Measurements from ENCODE around the gene RPH3AL.
"Not testable (repeated sequence)": the region's sequence is repeated elsewhere in the genome, so short reads cannot be mapped to it uniquely, and the experiment has no call there.

RPH3AL gene

DNA sequence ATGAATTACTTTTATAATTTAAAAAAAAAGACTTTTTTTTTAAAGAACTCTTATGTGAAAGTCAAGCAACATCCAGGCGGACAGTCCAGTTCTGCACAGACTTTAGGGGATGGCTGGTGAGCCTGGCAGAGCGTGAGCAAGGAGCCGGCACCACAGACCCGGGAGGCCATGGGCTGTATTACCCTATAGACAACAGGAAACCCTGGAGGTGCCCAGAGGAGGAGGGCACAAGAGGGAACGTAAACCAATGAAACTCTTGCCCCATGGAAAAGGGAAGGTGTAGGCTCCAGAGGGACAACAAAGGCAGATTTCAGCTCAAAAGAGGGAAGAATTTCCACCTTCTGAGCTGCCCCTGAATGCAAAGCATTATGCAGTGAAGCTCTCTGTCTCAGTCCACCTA lies 25.5 kb upstream of the RPH3AL start:
- DNase-seq = peak; percentile 8

DNA sequence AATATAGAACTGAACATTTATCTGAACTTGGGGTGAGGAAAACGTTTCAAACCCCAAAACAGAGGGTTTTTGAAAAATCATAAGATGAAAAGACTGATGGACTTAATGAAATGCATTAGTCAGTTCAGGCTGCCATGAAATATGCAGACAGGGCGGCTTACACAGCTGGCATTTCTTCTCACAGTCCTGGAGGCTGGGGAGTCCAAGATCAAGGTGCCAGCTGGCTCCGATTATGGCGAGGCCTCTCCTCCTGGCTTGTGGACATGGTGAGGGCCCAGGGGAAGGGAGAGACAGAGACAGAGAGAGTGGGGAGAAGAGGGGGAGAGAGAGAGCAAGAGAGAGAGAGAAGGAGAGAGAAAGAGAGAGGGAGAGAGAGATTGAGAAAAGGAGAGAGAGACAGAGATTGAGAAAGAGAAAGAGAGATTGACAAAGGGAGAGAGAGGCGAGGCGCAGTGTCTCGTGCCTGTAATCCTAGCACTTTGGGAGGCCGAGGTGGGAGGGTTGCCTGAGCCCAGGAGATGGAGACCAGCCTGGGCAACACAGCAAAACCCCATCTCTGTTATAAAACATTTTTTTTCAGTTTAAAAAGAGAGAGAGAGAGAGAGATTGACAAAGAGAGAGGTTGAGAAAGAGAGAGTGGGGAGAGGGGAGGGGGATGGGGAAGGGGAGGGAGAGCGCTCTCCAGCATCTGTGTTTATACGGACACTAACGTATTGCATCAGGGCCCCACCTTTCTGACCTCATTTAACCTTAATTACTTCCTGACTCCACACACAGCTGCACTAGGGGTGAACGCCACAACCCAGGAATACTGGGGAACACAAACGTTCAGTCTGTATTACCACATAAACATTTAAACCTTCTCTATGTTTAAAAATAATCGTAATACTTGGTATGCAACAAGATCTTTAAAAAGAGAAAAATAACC lies 24.6 kb upstream of the RPH3AL start:
- peak; percentile 9 for DNase-seq

DNA sequence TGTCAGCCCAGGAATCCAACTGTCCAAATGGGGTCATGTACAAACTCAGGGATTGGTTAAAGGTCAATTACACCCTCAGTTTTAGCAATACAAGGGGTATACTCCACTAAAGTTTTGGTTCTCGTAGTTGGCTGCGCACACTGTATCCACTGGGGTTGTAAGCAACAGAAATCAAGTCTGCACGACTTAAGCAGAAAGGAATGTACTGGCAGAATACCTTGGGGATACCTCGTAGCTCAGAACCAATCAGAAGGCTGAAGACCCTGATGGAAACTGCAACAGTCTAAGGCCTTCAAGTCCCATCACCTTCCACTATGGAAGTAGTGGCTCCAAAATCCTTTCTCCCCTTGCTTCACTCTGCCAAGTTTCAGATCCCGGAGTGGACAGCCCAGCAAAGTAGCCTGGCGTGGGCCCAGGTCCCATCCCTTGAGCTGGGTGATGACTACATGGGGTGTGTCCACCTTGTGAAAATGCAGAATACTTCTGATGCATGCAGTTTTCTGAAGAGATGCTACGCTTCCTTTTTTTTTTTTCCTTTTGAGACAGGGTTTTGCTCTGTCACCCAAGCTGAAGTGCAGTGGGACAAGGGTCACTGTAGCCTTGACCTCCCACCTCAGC lies 21.1 kb upstream of the RPH3AL start:
- no peak for DNase-seq

DNA sequence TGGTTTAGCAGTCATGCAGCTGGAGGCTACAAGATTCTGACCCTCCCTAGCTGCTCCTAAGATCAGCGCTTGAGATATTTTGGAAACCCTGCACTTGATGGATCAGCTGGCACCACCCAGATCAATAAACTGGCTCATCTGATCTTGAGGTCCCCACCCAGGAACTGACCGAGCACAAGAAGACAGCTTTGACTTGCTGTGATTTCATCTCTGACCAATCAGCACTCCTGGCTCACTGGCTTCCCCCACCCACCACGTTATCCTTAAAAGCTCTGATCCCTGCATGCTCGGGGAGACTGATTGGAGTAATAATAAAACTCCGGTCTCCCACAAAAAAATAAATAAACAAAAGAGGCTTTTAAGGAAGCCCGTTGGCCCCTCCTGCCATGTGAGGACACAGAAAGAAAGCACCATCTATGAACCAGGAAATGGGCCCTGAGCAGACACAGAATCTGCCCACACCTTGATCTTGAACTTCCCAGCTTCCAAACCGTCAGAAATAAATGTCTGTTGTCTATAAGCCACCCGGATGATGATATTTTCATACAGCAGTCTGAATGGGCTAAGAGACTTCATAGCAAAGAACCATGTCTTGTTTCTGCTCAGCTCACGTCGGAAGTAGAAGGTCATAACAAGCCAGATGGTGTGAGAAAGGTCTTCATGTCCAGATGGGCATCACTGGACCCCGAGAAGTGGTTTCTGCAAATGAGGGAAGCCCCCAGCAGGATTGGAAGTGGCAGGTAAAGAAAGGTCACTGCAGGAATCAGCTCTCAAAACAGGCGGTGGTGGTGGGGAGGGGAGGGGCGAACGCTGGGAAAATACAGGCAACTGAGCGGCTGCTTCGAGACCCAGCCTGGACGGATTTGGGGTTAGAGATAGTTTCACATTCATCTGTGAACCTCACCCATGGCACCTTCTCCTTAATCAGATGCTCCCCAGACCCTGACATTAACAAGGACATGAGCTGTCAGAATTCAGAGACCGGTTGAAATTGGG lies 19.8 kb upstream of the RPH3AL start:
- no peak for DNase-seq

DNA sequence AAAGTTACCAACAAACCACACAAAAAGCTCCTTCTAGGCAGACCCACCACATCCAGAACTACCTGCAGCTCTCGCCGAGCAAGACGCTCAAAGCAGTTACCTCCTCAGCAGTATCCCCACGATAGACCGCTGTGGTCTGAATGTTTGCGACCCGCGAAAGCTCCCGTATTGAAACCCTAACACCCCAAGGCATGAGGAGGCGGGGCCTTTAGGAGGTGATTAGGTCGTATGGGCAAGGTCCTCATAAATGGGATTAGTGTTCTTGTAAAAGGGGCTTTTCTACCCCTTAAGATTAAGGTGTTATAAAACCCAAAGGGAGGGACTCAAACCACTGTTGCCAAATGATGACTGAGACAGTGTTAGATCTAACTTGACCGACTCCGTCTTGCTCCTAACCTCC lies 19.0 kb upstream of the RPH3AL start:
- DNase-seq = no peak

DNA sequence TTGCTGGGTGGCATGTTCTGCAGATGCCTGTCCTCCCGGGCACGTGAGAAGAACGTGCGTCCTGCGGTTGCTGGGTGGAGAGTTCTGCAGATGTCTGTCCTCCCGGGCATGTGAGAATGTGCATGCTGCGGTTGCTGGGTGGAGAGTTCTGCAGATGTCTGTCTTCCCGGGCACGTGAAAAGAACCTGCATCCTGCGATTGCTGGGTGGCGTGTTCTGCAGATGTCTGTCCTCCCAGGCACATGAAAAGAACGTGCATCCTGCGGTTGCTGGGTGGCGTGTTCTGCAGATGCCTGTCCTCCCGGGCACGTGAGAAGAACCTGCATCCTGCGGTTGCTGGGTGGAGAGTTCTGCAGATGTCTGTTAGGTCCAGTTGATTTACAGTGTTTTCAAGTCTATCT lies 15.0 kb upstream of the RPH3AL start:
- not testable (repeated sequence) for DNase-seq

DNA sequence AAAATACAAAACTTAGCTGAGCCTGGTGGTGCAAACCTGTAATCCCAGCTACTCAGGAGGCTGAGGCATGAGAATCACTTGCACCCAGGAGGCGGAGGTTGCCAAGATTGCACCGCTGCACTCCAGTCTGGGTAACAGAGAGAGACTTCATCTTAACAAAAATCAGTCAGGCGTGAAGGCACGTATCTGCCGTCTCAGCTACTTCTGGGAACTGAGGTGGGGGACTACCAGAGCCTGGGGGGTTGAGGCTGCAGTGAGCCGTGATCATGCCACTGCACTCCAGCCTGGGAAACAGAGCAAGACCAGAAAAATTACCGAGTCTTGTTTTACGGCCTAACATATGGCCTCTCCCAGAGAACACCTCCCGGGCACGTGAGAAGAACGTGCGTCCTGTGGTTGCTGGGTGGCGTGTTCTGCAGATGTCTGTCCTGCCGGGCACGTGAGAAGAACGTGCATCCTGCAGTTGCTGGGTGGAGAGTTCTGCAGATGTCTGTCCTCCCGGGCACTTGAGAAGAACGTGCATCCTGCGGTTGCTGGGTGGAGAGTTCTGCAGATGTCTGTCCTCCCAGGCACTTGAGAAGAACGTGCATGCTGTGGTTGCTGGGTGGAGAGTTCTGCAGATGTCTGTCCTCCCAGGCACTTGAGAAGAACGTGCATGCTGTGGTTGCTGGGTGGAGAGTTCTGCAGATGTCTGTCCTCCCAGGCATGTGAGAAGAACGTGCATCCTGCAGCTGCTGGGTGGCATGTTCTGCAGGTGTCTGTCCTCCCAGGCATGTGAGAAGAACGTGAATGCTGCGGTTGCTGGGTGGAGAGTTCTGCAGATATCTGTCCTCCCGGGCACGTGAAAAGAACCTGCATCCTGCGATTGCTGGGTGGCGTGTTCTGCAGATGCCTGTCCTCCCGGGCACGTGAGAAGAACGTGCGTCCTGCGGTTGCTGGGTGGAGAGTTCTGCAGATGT lies 14.3 kb upstream of the RPH3AL start:
- DNase-seq = not testable (repeated sequence)

DNA sequence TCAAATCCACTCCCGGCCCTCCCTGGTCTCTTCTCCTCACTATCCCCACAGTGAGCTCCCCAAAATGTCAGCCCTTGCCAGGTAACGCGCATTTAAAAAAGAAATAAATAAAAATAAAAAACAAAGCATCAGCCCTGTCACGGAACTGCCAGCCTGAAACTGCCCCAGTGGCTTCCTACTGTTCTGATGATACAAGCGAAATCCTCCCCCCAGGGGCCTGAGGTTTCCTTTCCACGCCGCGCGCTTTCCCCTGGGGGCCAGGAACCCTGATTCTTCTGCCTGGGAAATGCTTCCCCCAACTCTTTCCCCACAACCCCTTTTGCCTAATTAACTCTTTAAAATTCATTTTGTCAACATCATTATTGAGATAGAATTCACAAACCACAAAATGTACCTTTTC lies 12.2 kb upstream of the RPH3AL start:
- no peak for DNase-seq

DNA sequence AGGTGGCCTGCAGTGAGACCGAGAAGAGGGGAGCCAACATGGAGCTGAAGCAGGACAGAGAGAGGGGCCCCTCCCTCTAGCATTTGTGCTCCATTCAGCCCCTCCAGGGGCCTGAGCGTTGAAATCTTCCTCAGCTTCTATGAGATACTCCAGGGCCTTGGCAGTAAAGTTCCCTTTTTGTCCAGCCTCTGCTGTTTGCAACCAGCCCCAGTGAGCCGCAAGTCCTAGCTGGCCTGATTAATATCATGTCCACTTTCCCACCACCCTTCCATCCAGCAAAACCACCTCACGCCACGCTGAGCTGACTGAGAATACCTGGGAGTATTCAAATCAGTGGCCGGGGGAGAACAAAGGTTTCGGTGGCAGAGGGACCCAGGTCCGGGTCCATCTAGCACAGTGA lies 11.7 kb upstream of the RPH3AL start:
- no peak for DNase-seq

DNA sequence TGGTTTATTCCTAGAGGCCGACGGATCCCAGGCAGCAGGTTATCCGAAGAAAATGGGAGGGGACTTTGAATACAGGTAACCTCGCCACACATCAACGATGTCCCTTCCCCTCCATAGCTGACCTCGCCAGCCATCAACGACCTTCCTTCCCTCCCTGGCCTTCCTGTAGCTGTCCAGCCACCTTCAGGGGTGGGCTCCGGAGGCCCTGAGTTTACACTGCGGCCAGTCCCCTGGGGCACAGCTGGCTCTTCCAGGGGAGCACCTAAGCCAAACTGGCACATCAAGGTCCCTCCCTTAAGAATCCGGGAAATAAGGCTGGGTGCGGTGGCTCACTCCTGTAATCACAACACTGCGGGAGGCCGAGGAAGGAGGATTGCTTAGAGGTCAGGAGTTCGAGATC lies 10.1 kb upstream of the RPH3AL start:
- no peak for DNase-seq

DNA sequence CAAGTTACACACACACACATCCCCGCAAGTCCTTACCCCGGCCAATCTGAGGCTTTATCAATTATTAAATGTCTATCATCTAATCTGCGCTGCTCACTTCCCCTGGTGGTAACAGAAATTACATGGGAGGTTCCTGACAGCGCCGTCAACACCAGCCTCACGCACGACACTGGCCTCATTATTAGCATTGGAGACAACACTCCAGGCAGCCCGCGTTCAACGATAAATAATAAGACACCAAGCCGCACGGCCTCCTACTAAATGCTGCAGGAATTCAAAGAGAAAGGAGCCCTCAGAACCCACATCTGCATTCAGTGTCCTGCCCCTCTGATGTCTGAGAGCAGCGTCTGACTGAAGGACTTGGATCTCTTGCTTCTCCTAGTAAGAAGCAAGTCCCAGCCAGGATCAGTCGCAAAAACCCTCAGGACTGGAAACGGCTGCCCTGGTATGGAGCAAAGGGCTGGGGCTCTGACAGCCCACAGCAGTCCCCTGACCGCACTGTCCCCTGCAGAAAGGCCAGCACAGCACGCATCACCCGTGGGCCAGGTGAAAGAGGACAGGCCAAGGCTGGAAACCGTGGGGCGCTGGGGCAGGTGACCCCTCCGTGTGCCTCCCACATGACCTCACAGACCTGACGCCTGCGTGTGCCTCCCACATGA lies 7.6 kb upstream of the RPH3AL start:
- no peak for DNase-seq

DNA sequence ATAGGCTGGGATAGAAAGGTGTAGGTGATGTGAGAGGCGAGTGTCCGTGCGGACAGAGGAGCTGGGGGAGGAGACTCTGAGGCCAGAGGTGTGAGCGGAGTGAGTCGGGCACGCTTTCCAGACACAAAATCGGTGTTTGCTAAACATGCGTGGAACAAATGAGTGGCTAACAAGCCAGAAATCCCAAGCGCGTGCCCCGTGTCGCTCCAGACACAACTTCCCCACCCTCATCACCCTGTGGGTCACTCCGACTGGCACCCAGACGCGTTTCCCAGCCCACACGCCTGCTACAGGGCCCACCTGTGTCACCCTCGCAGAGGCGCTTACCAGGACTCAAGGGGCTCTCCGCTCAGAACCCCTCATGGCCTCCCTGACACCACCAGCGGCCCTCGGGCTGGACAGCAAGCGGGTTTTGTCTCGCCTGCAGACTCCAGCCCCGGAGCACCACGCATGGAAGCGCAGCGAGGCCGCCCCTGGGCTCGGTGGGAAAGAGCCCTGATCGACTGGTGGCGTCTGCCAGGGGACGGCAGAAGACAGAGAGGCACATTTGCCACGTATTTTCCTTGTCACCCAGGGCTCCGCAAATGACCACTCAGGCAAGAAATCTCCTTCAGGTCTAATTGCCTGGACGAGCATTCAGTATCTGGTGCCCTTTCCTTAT lies 6.0 kb upstream of the RPH3AL start:
- DNase-seq = no peak

DNA sequence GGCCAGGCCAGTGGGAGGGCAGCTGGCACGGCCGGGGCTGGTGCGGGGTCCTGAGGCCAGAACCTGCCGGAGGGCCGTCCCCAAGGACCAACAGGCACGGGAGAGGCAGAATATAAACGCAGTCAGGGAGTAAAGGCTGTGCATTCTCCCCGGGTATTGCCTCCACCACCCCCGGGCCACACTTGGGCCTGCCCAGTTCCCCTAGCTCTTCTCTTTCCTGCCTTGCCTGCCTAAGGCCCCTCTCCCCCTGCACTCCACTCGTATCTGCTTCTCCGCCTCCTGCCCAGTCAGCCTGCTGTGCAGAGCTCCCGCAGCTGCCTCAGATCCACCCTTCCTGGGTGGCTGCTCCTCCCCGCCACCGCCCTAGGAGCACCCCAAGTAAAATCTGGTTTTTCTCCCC lies 5.0 kb upstream of the RPH3AL start:
- DNase-seq = no peak

DNA sequence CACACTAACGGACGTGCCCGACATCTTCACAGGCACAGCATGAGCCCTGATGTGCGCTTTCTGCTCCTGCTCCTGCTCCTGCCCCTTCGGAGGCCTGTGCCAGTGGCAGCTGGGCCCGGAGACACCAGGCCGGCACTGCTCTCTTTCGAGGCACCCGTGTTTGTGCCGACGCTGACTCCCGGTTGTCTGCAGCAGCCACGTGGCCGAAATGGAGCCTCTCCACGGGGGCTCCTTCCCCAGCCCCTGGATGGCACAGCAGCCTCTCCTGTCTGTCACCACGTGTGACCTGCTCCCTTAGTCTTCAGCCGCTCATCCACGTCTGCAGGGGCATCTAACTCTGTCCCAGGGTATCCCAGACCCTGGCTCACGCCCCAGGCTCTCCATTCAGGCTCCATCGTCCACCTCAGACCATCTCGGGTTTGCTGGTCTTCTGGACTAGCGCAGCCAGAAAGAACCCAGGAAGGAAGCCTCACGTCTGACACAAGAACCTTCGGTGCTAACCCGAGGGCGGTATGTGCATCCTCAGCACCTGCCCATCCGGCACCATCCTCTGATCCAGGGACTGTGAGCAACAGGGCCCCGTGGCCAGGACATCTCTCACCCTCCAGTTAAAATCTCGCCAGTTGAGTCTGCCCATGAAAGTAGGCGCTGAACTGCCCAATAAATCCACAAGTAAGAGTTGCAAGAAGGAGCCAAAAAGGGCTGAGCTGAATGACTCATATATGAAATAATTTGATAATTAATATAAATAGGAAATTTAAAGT lies 4.2 kb upstream of the RPH3AL start:
- no peak for DNase-seq

DNA sequence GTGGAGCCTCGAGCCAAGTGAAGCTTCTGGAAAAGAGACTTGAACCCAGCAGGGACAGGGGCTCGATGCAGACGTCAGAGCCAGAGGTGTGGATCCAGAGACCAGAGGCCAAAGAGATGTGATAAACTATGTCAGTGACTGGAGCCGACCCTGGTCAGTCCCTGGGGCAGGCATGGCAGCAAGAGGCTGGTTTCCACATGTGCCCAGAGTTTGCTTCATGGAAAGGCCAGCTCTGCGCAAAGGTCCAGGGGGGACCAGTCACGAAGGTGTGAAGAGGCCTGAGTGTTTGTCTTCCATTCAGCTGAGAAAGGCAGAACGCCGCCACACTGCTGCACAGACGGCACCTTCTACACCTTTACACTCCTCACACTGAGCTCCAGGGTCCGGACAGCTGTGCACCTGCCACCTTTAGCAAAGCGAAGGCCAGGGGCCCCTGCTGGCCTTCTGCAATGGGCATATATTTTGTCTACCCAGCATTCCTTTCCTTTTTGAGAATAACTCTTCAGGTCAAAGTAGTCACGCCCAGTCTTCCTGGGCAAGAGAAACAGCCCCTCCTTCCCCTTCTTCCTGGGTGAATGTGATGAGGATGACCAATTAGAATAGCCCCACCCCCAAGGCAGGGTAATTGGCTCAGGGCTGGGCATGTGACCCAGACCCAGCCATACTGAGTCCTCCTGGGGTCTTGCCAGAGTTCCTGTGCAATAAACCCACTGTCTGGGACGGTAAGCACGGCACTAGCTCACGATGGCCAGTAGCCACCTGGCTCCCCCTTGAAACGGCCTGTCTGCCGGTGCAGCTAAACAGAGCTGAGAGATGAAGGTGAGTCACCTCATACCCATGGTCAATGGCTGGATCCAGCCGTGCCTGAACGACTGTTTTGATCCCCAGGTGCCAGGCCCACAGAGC lies 2.3 kb upstream of the RPH3AL start:
- peak; percentile 15 for DNase-seq

DNA sequence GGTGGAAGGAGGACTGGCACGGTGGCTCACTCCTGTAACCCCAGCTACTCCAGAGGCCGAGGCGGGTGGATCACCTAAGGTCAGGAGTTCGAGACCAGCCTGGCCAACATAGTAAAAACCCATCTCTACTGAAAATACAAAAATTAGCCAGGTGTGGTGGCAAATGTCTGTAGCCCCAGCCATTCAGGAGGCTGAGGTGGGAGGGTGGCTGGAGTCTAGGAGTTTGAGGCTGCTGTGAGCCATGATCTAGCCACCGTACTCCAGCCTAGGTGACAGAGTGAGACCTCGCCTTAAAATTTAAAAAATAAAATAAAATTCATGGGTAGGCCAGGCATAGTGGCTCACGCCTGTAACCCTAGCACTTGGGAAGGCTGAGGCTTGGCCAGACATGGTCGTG lies 1.2 kb upstream of the RPH3AL start:
- no peak for DNase-seq

DNA sequence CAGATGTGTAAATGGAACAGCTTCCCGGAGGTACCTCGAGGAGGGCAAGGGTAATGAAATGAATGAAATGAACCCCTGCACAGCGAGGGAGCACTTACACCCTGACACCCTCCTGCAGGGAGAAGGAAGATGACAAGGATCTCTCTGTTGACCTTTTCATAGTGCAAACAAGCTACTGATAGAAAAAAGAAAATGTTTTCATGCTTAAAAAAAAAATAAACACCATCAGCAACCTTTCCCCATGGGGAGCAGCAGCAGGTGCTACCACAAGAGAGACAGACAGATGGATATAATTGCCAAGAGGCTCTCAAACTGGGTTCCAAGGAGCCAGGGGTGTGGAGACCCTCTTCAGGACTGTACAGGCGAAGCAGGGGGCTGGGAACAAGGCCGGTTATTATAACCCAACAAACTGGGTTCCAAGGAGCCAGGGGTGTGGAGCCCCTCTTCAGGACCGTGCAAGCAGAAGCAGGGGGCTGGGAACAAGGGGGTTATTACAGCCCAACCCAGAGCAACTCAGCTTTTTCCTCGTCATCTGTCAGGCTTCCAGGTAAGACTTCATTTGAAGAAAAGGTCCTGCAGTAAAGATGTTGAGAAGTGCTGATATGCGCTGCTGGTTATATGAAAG lies 718 bp upstream of the RPH3AL start:
- no peak for DNase-seq

DNA sequence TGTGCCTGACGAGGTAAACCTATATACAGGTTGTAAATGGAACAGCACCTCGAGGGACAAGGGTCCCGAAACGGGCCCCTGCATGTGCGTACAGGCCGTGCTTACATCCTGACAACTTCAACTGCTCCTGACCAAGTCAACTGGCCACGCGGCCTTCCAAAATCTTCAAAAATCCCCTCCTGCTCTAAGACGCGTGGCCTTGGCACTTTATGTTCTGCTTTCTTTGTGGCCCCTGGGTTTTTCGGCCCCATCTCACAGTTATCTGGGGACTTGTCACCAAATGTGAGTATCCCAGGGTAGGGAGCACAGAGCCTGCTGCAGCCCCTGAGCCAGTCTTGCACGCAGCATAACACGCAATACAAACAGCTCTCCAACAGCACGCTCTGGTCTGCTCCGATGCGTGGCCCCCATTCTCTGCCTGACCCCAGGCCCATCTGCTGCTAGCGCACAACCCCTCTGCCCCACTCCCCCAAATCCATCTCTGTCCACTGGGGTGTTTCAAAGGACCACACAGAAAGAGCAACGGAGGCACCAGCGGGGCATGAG lies 659 bp downstream of the RPH3AL start:
- DNase-seq = no peak

DNA sequence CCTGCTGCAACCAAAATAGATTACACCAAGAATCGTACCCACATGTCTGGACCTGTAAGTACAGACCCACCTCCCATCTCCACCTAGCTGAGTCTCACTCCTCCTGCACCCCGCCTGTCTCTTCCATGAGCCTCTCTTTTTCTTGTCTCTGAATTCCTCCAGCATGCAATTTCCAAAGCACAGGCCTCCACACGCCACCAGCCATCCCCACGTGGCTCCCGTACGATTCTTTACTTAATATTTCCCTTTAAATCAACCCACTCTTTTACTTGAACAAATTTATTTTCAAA lies 1.2 kb downstream of the RPH3AL start:
- no peak for DNase-seq

All from NCI-H774 (cell line).